ENCODE data around the gene ITGBL1.

GRCh38 chr13:101752432-101752831 is 300.0 kb downstream of the ITGBL1 start:
- TF ChIP-seq CTCF (IDR thresholded peaks at IDR 0.05; ENCODE audit: borderline replicate concordance, extremely low read depth, low read length, poor library complexity, severe bottlenecking) (no peak), EZH2 (IDR thresholded peaks at IDR 0.05; ENCODE audit: borderline replicate concordance, low read depth, low read length, severe bottlenecking) (no peak)
